IMR-90 (cell line): Measurements from ENCODE around the gene HOXB8. TPM values are rescaled to one million over a fixed set of nuclear protein-coding genes. Genes with fewer than 3 reads are reported as not detected.

Source experiments
- ATAC-seq: fragments of 200-7000 bp; cut with Tn5 transposase; 2 replicates; pipeline ENCODE4 v1.9.1; 2020; ENCODE audit warnings: low read depth, mild to moderate bottlenecking, moderate library complexity
- BruUV-seq: library from RNA; stranded (reverse); fragments of 400-500 nt; replicated peaks from 2 replicates; lab custom pipeline; 2021; lab: Mats Ljungman, UMichigan
- CTCF ChIA-PET: fragments of 300-600 bp; formaldehyde crosslinking; extraction: SDS; loops from one replicate; lab custom pipeline; 2021; ENCODE audit warnings: antibody characterized with exemption; lab: Yijun Ruan, JAX
- POLR2A ChIA-PET: fragments of 300-600 bp; sonication (Branson Sonifier 250); formaldehyde crosslinking; loops from one replicate; lab custom pipeline; 2022; ENCODE audit warnings: antibody characterized with exemption; ENCODE audit not compliant: unreplicated experiment; lab: Charles Lee
- DNase-seq: peaks from one replicate; pipeline ENCODE4 v3.0.0; 2013
- H2AFZ ChIP-seq: replicated peaks from 2 replicates; pipeline ENCODE3; 2013; ENCODE audit warnings: low read length, mild to moderate bottlenecking; ENCODE audit not compliant: poor library complexity
- H2AK5ac ChIP-seq: 2 replicates; pipeline ENCODE4 v1.6.1; 2013; ENCODE audit warnings: low read depth, low read length, inconsistent platforms
- H2AK9ac ChIP-seq: replicated peaks from 2 replicates; pipeline ENCODE3; 2013; ENCODE audit warnings: mild to moderate bottlenecking, low read depth, low read length, moderate library complexity; ENCODE audit not compliant: poor library complexity
- H2BK120ac ChIP-seq: 2 replicates; pipeline ENCODE4 v1.6.1; 2013; ENCODE audit warnings: low read depth, low read length, inconsistent platforms
- H2BK15ac ChIP-seq: 3 replicates; pipeline ENCODE4 v1.6.1; 2013; ENCODE audit warnings: low read depth, low read length, inconsistent platforms
- H2BK20ac ChIP-seq: 2 replicates; pipeline ENCODE4 v1.6.1; 2013; ENCODE audit warnings: low read depth, mild to moderate bottlenecking, inconsistent platforms, low read length, moderate library complexity
- H2BK5ac ChIP-seq: 2 replicates; pipeline ENCODE4 v1.6.1; 2013; ENCODE audit warnings: mild to moderate bottlenecking, low read depth, low read length, inconsistent platforms; ENCODE audit not compliant: poor library complexity, severe bottlenecking
- H3K14ac ChIP-seq: replicated peaks from 2 replicates; pipeline ENCODE4 v1.6.1; 2013; ENCODE audit warnings: low read depth, low read length, inconsistent platforms
- H3K18ac ChIP-seq: 2 replicates; pipeline ENCODE4 v1.6.1; 2013; ENCODE audit warnings: low read depth, low read length, control low read depth
- H3K23ac ChIP-seq: 2 replicates; pipeline ENCODE4 v1.6.1; 2013; ENCODE audit warnings: low read depth, low read length, inconsistent platforms
- H3K27ac ChIP-seq: 2 replicates; pipeline ENCODE4 v1.5.1; 2013; ENCODE audit warnings: mild to moderate bottlenecking, control low read depth, low read length; ENCODE audit not compliant: insufficient read depth
- H3K27me3 ChIP-seq: 2 replicates; pipeline ENCODE4 v1.6.1; 2013; ENCODE audit warnings: low read length; ENCODE audit not compliant: control insufficient read depth, insufficient read depth
- H3K36me3 ChIP-seq: 2 replicates; pipeline ENCODE4 v1.6.1; 2013; ENCODE audit warnings: low read length, mixed read lengths; ENCODE audit not compliant: control insufficient read depth, insufficient read depth
- H3K4ac ChIP-seq: 2 replicates; pipeline ENCODE4 v1.6.1; 2013; ENCODE audit warnings: low read depth, low read length, inconsistent platforms
- H3K4me1 ChIP-seq: 2 replicates; pipeline ENCODE4 v1.6.1; 2013; ENCODE audit warnings: low read length, mixed read lengths; ENCODE audit not compliant: control insufficient read depth, insufficient read depth
- H3K4me2 ChIP-seq: 2 replicates; pipeline ENCODE4 v1.6.1; 2013; ENCODE audit warnings: low read depth, mild to moderate bottlenecking, control low read depth, low read length, moderate library complexity
- H3K4me3 ChIP-seq: 2 replicates; pipeline ENCODE4 v1.5.1; 2013; ENCODE audit warnings: low read depth, mild to moderate bottlenecking, control low read depth, low read length, moderate library complexity; ENCODE audit not compliant: insufficient read depth
- H3K56ac ChIP-seq: 2 replicates; pipeline ENCODE4 v1.6.1; 2013; ENCODE audit warnings: low read length, inconsistent platforms; ENCODE audit not compliant: insufficient read depth; ENCODE audit errors: extremely low read depth
- H3K79me1 ChIP-seq, 2 experiments: 2 replicates each; pipeline ENCODE4 v1.6.1; 2013; ENCODE audit warnings: low read length in 2 of 2, inconsistent platforms in 1 of 2, low read depth in 1 of 2
- H3K9ac ChIP-seq: 2 replicates; pipeline ENCODE4 v1.6.1; 2013; ENCODE audit warnings: low read depth, low read length, control low read depth
- H3K9me1 ChIP-seq: 2 replicates; pipeline ENCODE4 v1.6.1; 2013; ENCODE audit warnings: low read length, inconsistent platforms; ENCODE audit not compliant: insufficient read depth
- H3K9me3 ChIP-seq: 2 replicates; pipeline ENCODE4 v1.6.1; 2013; ENCODE audit warnings: low read length; ENCODE audit not compliant: control insufficient read depth, insufficient read depth
- H4K20me1 ChIP-seq: 2 replicates; pipeline ENCODE4 v1.6.1; 2013; ENCODE audit warnings: low read length, inconsistent platforms; ENCODE audit not compliant: insufficient read depth
- H4K5ac ChIP-seq: 2 replicates; pipeline ENCODE4 v1.6.1; 2013; ENCODE audit warnings: mild to moderate bottlenecking, low read depth, low read length, control low read depth
- H4K8ac ChIP-seq, 2 experiments: 2 replicates each; pipeline ENCODE4 v1.6.1; 2013; ENCODE audit warnings: low read depth in 2 of 2, low read length in 2 of 2, control low read depth in 1 of 2, inconsistent platforms in 1 of 2
- H4K91ac ChIP-seq: 2 replicates; pipeline ENCODE4 v1.6.1; 2013; ENCODE audit warnings: low read depth, low read length, inconsistent platforms; ENCODE audit not compliant: insufficient read depth
- CEBPB ChIP-seq: IDR thresholded peaks from 2 replicates; pipeline ENCODE4 v1.6.1; 2012; ENCODE audit warnings: low read depth, low read length, improper control_type of control experiment
- CHD1 ChIP-seq: IDR thresholded peaks from 2 replicates; pipeline ENCODE4 v1.6.1; 2012; ENCODE audit warnings: low read depth, low read length, improper control_type of control experiment
- FOS ChIP-seq: fragments of 150-350 bp; IDR thresholded peaks from 2 replicates; pipeline ENCODE4 v1.6.1; 2016; ENCODE audit warnings: low read depth, low read length
- MAFK ChIP-seq: IDR thresholded peaks from 2 replicates; pipeline ENCODE4 v1.6.1; 2012; ENCODE audit warnings: low read depth, low read length, improper control_type of control experiment
- MXI1 ChIP-seq: IDR thresholded peaks from 2 replicates; pipeline ENCODE4 v1.6.1; 2012; ENCODE audit warnings: low read depth, mild to moderate bottlenecking, low read length, moderate library complexity, borderline replicate concordance
- NFE2L2 ChIP-seq: fragments of 150-350 bp; IDR thresholded peaks from 2 replicates; pipeline ENCODE4 v1.6.1; 2016; ENCODE audit warnings: low read depth, mild to moderate bottlenecking, low read length
- POLR2A ChIP-seq: IDR thresholded peaks from 2 replicates; pipeline ENCODE4 v1.6.1; 2012; ENCODE audit warnings: mild to moderate bottlenecking, low read depth, low read length
- RAD21 ChIP-seq: IDR thresholded peaks from 2 replicates; pipeline ENCODE4 v1.6.1; 2012; ENCODE audit warnings: low read length, improper control_type of control experiment
- RCOR1 ChIP-seq: IDR thresholded peaks from 2 replicates; pipeline ENCODE4 v1.6.1; 2012; ENCODE audit warnings: mild to moderate bottlenecking, low read length, improper control_type of control experiment; ENCODE audit not compliant: insufficient replicate concordance
- RFX5 ChIP-seq: IDR thresholded peaks from 2 replicates; pipeline ENCODE4 v1.8.0; 2012; ENCODE audit warnings: low read depth, mild to moderate bottlenecking, low read length, moderate library complexity
- SMC3 ChIP-seq: fragments of 150-350 bp; IDR thresholded peaks from 2 replicates; pipeline ENCODE4 v1.6.1; 2016; ENCODE audit warnings: low read depth, mild to moderate bottlenecking, antibody characterized with exemption, low read length, moderate library complexity
- WGBS, 2 experiments: methylation state at CpG; one replicate each; pipeline versions ENCODE4 v1.1.5 to v1.1.7; 2013; ENCODE audit warnings: missing lambda C conversion rate in 2 of 2; ENCODE audit not compliant: insufficient read length in 1 of 2; ENCODE audit errors: extremely low coverage in 2 of 2; 5-methylcytosine and 5-hydroxymethylcytosine counted together
- dilution Hi-C: fragments of 300-500 bp; cut with HindIII; formaldehyde crosslinking; loops from one replicate; pipeline ENCODE4 v1.14.3; 2018; ENCODE audit warnings: low sequenced_read_pairs; ENCODE audit not compliant: unreplicated experiment
- in situ Hi-C: fragments of 300-500 bp; cut with MboI; formaldehyde crosslinking; loops from 3 replicates; pipeline ENCODE4 v1.14.3; 2019; ENCODE audit warnings: low sequenced_read_pairs, inconsistent platforms, mixed read lengths
- intact Hi-C: fragments of 100-400 bp; cut with micrococcal nuclease; formaldehyde crosslinking; loops from 2 replicates; pipeline ENCODE4 v1.10.0; 2022
- polyA plus RNA-seq, 3 experiments: library from polyadenylated mRNA; depleted of rRNA; stranded (reverse); fragments of >200 nt; gene quantifications; 2 replicates each; pipeline ENCODE4 v1.2.3, GENCODE V29; 2012; ENCODE audit warnings: low replicate concordance in 1 of 3
- total RNA-seq: library from RNA; depleted of rRNA; stranded (reverse); fragments of >200 nt; gene quantifications from 2 replicates; pipeline ENCODE4 v1.2.3, GENCODE V29; 2012
- TF ChIP-seq, protein P1 (sequence below): fragments of 150-350 bp; IDR thresholded peaks from 2 replicates; pipeline ENCODE4 v1.6.1; 2017; ENCODE audit warnings: mild to moderate bottlenecking, antibody characterized with exemption, low read length, low read depth
- TF ChIP-seq, protein P2 (sequence below): conservative IDR thresholded peaks from 2 replicates; pipeline ENCODE4 v1.5.1; 2012; ENCODE audit warnings: mild to moderate bottlenecking, low read depth, low read length, improper control_type of control experiment
- TF ChIP-seq, protein P3 (sequence below): fragments of 150-350 bp; IDR thresholded peaks from 2 replicates; pipeline ENCODE4 v1.6.1; 2016; ENCODE audit warnings: low read depth, mild to moderate bottlenecking, low read length, moderate library complexity, borderline replicate concordance

Gene HOXB8
- total and polyA plus RNA-seq, 2 of the 4 experiments (the other 2 are of a cell fraction), result 0.54 to 5.3 TPM

DNA sequence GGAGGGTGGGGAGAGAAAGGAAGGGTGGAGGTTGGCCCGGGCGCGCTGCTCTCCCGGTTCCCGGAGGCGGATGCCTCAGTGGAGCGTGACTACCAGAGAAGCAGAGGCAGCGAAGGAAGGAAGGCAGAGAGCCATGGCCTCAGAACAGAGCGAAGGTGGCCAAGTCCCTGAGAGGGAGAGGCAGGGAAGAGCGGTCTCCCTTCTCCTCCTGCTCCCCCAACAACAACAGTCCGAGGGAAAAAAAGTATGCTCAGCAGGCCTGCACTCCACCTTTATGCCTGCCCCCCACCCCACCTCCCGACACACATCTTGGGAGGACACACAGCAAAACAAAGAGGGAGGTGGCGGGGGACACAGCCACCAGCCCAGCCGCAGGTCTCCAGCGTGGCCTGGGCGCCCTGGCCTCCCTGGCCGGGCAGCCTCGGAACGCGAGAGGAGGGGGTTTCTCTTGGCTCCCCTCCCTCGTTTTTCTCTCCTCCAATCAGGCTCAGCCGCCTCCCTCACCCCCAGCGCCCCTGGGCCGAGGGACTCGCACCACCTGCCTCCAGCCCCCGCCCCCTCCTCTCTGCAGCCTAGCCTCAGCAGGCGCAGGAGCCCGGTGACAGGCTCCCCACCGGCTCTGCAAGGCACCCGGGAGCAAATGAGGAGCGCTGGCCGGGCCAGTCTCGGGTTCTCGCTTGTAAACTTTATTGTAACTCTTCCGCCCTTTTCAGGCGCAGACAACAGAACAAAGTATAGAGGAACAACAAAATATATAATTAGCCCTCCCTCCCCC lies 3.2 kb downstream of the HOXB8 start:
- DNase-seq (no peak), ATAC-seq (no peak)
- in situ Hi-C loops, result no loop called here
- Histone ChIP-seq H2BK5ac (peak overlapping the region; percentile 87), H2BK20ac (no peak overlapping the region), H3K9me1 (0 out of 2 replicates have a peak, but pooled peaks cover 3% of the 10 kb centered on the region), H3K4me2 (peak overlapping the region; percentile 91), H3K4me1 (peaks cover 14% of the 10 kb centered on the region), H4K8ac (peak overlapping the region; percentile 93 to 95), H3K9ac (peak overlapping the region; percentile 97), H3K18ac (peak overlapping the region; percentile 81), H3K23ac (peak overlapping the region; percentile 73), H2AK5ac (peak overlapping the region; percentile 38), H2AK9ac (peak overlapping the region; percentile 96), H3K79me1 (peaks cover 9 to 34% of the 10 kb centered on the region in 2 experiments; a peak in 3 of 4 replicates), H2BK120ac (peak overlapping the region; percentile 28), H3K27ac (peak overlapping the region; percentile 93), H4K20me1 (no peaks in the 10 kb centered on the region), H3K14ac (peak overlapping the region; percentile 83), H3K36me3 (peaks cover 4% of the 10 kb centered on the region; the same call in 1 of the 2 replicates), H2AFZ (peak overlapping the region; percentile 85), H3K27me3 (peaks cover 17% of the 10 kb centered on the region), H3K4ac (peak overlapping the region; percentile 64), H3K4me3 (peak overlapping the region; percentile 63), H4K91ac (peak overlapping the region; percentile 90), H3K9me3 (no peaks in the 10 kb centered on the region), H2BK15ac (peak overlapping the region; percentile 62; the same call in 1 of the 3 replicates), H4K5ac (peak overlapping the region; percentile 95), H3K56ac (peak overlapping the region; percentile 22; the same call in 1 of the 2 replicates)
- CTCF ChIA-PET, result interaction anchor here (0.5 kb wide), 1 partner anchor 580 kb away, joined by 9 read pairs; no protein-coding TSS in a partner anchor
- dilution Hi-C loops, result no loop called here
- no TSS peak for BruUV-seq
- intact Hi-C loops, result no loop called here
- WGBS, 2 experiments, result 49% methylated on average over 6 of the region's 36 CpGs; no CpG with 5 or more reads in 1 of the 2 experiments
- POLR2A ChIA-PET, result no interaction called here
- TF ChIP-seq RAD21, result no peak
- no peak for TF ChIP-seq FOS
- TF ChIP-seq, protein P1, sequence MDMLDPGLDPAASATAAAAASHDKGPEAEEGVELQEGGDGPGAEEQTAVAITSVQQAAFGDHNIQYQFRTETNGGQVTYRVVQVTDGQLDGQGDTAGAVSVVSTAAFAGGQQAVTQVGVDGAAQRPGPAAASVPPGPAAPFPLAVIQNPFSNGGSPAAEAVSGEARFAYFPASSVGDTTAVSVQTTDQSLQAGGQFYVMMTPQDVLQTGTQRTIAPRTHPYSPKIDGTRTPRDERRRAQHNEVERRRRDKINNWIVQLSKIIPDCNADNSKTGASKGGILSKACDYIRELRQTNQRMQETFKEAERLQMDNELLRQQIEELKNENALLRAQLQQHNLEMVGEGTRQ, result no peak
- no peak for TF ChIP-seq CHD1
- no peak for TF ChIP-seq CEBPB
- no peak for TF ChIP-seq SMC3
- TF ChIP-seq, protein P2, sequence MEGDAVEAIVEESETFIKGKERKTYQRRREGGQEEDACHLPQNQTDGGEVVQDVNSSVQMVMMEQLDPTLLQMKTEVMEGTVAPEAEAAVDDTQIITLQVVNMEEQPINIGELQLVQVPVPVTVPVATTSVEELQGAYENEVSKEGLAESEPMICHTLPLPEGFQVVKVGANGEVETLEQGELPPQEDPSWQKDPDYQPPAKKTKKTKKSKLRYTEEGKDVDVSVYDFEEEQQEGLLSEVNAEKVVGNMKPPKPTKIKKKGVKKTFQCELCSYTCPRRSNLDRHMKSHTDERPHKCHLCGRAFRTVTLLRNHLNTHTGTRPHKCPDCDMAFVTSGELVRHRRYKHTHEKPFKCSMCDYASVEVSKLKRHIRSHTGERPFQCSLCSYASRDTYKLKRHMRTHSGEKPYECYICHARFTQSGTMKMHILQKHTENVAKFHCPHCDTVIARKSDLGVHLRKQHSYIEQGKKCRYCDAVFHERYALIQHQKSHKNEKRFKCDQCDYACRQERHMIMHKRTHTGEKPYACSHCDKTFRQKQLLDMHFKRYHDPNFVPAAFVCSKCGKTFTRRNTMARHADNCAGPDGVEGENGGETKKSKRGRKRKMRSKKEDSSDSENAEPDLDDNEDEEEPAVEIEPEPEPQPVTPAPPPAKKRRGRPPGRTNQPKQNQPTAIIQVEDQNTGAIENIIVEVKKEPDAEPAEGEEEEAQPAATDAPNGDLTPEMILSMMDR, result no peak
- no peak for TF ChIP-seq POLR2A
- no peak for TF ChIP-seq RFX5
- TF ChIP-seq RCOR1, result no peak
- no peak for TF ChIP-seq MXI1
- TF ChIP-seq NFE2L2, result no peak
- TF ChIP-seq, protein P3, sequence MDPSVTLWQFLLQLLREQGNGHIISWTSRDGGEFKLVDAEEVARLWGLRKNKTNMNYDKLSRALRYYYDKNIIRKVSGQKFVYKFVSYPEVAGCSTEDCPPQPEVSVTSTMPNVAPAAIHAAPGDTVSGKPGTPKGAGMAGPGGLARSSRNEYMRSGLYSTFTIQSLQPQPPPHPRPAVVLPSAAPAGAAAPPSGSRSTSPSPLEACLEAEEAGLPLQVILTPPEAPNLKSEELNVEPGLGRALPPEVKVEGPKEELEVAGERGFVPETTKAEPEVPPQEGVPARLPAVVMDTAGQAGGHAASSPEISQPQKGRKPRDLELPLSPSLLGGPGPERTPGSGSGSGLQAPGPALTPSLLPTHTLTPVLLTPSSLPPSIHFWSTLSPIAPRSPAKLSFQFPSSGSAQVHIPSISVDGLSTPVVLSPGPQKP, result no peak
- TF ChIP-seq MAFK, result no peak
